Measurements from ENCODE around the gene OR10AG1. TPM values are rescaled to one million over a fixed set of nuclear protein-coding genes. Genes with fewer than 3 reads are reported as not detected.

Gene OR10AG1, protein sequence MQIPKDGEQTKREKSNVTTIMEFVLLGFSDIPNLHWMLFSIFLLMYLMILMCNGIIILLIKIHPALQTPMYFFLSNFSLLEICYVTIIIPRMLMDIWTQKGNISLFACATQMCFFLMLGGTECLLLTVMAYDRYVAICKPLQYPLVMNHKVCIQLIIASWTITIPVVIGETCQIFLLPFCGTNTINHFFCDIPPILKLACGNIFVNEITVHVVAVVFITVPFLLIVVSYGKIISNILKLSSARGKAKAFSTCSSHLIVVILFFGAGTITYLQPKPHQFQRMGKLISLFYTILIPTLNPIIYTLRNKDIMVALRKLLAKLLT
- polyA plus RNA-seq (ENCODE audit: insufficient read length): not detected
- long read RNA-seq, donor 1: 0 reads
- long read RNA-seq, donor 2: 0 reads
- long read RNA-seq, donor 3: 0 reads
- long read RNA-seq, donor 4: 0 reads
- long read RNA-seq, donor 5: 0 reads
- long read RNA-seq, donor 6: 0 reads
- long read RNA-seq, donor 7: 0 reads
- long read RNA-seq, donor 8: 0 reads

DNA sequence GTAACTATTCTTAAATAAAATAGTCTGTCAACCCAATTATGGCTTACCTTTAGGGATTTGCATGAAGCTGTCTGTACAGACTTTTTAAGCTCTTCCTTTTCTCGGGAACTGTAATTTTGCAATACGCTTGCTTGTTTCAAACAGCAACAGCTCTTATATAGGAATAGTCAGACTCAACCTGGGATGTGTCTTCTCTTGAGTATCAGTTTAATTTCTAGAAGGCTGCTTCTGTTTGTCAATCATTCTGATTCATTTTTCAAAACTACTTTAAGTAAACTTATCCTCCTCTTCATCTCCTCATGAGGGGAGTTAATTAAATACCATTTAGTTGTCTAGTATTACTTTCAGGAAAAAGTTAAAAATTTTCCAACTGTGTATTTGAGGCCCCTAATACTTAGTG is at the start of gene OR10AG1:
OR10AG1 (minus strand) TSS at position 101 of the 400 bp plus-strand sequence; CDS start at position 63, 38 bp downstream.
- no peak for DNase-seq

DNA sequence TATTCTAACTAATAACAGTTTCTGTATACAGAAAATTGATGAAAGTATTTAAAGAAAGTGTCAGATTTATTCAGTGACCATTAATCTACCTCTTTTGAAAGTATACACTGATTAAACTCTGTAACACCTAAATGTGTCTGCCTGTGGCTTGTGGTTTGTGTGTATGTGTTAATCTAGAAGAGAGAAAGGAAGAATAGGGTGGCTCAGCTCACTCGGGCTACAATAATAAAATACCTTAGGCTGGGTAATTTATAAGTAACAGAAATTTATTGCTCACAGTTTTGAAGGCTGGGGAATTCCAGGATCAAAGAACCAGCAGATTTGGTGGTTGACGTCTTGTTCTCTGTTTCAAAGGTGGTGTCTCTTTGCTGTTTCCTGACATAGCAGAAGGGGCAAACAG is 44.1 kb upstream of the OR10AG1 start:
- no peak for DNase-seq

DNA sequence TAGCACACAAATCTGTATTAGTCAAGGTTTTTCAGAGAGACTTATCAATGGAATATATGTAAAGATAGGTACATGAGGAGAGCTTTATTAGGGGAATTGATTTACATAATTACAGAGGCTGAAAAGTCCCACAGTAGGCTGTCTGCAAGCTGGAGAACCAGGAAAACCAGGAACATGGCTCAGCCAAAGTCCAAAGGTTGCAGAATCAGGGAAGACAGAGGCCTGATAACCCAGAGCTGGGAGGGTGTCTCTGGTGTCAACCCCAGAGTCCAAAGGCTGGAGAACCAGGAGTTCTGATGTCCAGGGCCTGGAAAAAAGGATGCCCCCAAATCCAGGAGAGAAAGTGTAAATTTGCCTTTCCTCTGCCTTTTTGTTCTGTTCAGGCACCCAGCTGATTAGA is 41.0 kb upstream of the OR10AG1 start:
- no peak for DNase-seq

DNA sequence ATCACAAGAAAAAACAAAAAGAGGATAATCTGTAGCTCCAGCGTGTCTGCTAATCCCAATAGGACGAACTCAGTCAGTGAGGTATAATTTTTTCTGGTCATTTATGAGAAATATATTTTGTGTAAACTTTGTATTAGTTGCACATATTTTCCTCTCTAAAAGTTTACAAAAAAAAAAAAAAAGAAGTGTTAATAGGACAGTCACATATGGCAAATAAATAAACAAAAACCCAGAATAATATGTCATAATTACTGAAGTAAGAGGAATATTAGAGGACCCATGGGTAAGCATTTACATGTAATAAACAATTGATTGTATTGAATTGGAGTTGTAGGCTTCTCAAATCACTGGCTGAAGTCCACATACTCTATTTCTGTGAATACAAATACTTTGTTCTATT is 24.8 kb upstream of the OR10AG1 start, which contains the start of gene OR5F1:
OR5F1 (minus strand) TSS at position 101 of the 400 bp plus-strand sequence; CDS start at position 101, 0 bp downstream.
- no peak for DNase-seq

DNA sequence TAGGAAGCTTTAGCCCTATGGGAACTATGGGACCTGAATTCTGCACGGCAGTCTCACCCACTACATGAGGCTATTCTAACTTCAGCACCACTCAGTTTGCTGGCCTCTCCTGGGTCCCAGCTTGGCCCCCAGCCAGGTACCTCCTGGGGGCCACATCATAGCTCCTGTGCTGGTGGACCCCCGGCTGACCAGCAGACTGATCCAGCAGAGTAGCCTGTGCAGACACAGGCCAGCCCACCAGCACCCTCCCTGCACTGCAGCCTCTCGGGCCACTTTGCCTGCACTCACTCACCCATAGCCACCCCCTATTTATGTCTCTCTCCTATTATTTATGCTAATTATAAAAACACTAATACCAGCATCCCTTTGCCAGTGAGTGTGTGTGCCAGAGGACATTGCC is 1.2 kb upstream of the OR10AG1 start:
- DNase-seq: no peak

DNA sequence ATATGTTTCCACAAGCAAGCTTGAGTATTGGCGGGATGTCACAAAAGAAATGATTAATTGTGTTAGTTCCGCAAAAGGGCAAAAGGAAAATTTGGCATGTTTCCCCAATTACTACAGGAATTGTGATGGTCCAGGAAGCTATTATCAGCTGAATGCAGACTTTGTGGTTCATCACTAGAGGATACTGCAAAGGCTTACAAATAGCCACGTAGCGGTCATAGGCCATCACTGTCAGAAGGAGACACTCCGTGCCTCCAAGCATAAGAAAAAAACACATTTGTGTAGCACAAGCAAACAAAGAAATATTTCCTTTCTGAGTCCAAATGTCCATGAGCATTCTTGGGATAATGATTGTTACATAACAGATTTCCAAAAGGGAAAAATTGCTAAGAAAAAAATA is 1.8 kb downstream of the OR10AG1 start:
- no peak for DNase-seq

DNA sequence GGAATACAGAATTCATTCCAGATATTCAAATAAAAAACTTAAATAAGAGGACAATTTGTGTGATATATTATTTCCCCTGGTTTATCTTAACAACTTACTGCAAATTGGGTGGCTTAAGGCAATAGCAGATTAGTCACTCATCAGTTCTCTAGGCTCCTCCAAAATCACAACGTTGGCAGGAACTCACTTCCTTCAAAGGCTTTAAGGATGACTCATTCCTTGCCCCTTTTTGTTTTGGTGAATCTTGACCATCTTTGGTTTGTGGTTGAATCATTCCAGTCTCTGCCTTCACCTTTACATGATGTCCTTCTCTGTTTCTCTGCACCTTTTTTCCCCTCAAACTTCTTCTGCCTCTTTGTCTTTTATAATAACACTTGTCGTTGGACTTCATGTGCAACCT is 3.4 kb downstream of the OR10AG1 start:
- no peak for DNase-seq

DNA sequence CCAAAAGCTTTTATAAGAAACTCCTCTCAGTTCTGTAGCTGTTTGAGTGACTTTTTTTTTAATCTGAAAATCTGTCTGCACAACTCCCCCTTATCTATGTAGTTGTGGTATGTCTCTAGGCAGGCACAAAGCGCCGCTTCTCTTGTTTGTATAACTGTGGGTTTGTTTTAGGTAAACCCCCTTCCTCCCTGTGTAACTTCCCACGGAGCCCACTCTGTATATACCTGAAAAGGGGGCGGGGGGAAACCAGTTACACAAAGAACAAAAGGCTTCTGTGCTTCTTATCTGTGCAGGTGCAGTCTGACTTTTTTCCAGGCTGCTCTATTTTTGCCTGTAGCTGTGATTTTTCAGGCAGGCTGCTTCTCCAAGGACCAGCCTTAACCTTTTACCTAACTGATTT is 13.2 kb downstream of the OR10AG1 start:
- no peak for DNase-seq

DNA sequence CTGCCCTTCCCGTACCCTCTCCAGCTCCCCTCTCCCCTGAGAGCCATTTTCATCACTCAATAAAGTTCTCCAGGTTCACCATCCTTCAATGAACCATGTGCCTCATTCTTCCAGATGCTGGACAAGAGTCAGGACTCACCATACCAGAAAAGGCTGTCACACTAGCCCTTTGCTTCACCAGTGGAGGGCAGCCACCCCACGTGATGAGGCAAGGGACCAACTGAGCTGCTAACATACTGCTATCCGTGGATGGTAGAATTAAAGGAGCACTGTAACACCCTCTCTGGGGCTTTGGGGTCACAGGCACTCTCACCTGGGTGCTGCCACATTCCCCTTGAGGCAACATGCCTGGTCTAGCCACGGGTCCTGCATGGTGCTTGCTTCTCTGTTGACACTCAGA is 20.4 kb downstream of the OR10AG1 start:
- no peak for DNase-seq

DNA sequence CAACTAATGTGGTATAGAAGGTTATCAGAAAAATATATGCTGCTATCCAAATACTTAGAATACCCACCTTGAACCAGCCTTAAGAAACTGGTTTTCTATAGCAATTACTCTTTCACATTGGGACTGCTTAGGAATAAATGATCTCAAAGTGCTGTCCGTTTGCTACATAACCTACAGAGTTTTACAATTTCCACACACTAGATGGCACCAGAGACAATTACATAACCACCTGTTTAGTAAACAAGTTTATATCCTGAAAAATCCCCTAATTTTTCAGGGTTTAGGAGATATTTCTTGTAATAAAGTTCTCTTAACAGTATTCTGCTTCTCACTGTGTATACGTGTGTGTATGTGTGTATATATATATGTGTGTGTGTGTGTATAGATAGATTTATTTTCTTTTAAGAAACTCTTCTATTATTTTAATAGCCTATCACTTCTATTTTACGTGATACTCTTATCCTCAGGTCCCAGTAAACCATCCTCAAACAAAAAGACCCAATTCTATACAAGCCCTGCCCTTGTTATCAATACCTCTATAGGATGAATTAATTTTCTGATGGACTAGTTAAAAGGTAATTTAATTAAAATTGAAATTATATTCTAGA is 26.9 kb downstream of the OR10AG1 start:
- peak; percentile 17 for DNase-seq

DNA sequence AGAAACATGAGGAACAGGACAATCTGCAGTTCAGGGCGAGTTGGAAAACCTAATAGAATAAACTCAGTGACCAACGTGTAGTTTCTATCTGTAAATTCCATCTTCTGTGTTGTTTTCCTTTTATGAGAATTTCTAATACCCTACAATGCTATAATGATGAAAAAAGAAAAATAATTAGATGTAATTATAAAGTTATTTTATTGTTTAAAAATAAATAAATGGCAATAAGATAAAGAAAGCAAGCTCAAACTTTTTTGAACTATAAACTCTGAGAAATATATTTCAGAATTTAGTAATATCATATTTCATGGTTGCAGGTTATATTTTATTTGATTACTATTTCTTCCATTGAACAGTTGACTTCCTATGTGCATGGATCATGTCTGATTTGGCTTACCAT is 33.4 kb downstream of the OR10AG1 start, which contains the start of gene OR5I1:
OR5I1 (minus strand) TSS at position 101 of the 400 bp plus-strand sequence; CDS start at position 101, 0 bp downstream.
- no peak for DNase-seq

DNA sequence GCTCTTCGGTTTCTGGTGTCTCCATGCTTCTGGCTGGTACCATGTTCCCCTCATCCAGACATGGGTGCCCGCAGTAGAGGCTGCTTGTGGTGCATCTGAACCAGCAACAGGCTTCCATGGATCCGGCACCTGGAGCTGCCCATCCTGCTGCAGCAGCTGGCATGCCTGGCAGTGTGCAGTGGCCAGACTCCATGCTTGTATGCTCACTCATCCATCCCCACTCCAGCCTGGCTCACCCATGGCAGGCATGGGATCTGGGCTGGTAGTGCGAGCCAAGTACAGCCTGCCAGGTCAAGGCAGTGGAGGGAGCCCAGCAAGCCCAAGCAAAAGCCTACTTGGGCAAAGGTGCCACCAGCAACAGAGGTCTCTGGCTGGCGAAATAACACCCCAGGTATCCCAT is 49.2 kb downstream of the OR10AG1 start:
- DNase-seq: no peak

Other genes starting within 250 kb of the OR10AG1 start
- not detected for gene OR5D13, start 196.5 kb downstream of the OR10AG1 start, polyA plus RNA-seq (ENCODE audit: insufficient read length)
- not detected for gene OR5D14, start 174.4 kb downstream of the OR10AG1 start, polyA plus RNA-seq (ENCODE audit: insufficient read length)
- gene OR5L1, start 158.6 kb downstream of the OR10AG1 start, polyA plus RNA-seq (ENCODE audit: insufficient read length): not detected
- not detected for gene OR5D18, start 150.3 kb downstream of the OR10AG1 start, polyA plus RNA-seq (ENCODE audit: insufficient read length)
- not detected for gene OR5L2, start 142.7 kb downstream of the OR10AG1 start, polyA plus RNA-seq (ENCODE audit: insufficient read length)
- gene OR5D16, start 131.2 kb downstream of the OR10AG1 start, polyA plus RNA-seq (ENCODE audit: insufficient read length): not detected
- not detected for gene TRIM51, start 86.6 kb downstream of the OR10AG1 start, polyA plus RNA-seq (ENCODE audit: insufficient read length)
- gene OR5W2, start 55.4 kb downstream of the OR10AG1 start, polyA plus RNA-seq (ENCODE audit: insufficient read length): not detected
- gene OR5I1, start 33.5 kb downstream of the OR10AG1 start, polyA plus RNA-seq (ENCODE audit: insufficient read length): not detected
- gene OR5F1, start 24.7 kb upstream of the OR10AG1 start, polyA plus RNA-seq (ENCODE audit: insufficient read length): not detected
- 0.07 TPM for gene OR5AS1, start 57.7 kb upstream of the OR10AG1 start, polyA plus RNA-seq (ENCODE audit: insufficient read length)
- not detected for gene OR8I2, start 123.4 kb upstream of the OR10AG1 start, polyA plus RNA-seq (ENCODE audit: insufficient read length)
- not detected for gene OR8H2, start 133.7 kb upstream of the OR10AG1 start, polyA plus RNA-seq (ENCODE audit: insufficient read length)
- not detected for gene OR8H3, start 152.4 kb upstream of the OR10AG1 start, polyA plus RNA-seq (ENCODE audit: insufficient read length)
- gene OR8J3, start 170.3 kb upstream of the OR10AG1 start, polyA plus RNA-seq (ENCODE audit: insufficient read length): not detected
- gene OR8K5, start 190.4 kb upstream of the OR10AG1 start, polyA plus RNA-seq (ENCODE audit: insufficient read length): not detected
- not detected for gene OR5J2, start 206.7 kb upstream of the OR10AG1 start, polyA plus RNA-seq (ENCODE audit: insufficient read length)

Measured in left kidney (tissue), 8 donors.